Fibroblast of pulmonary artery (primary cell): ENCODE data around the gene KRTAP1-3.
"Not testable (repeated sequence)": the region's sequence is repeated elsewhere in the genome, so short reads cannot be mapped to it uniquely, and the experiment has no call there.

Experiments
- DNase-seq: peaks from one replicate; pipeline ENCODE4 v3.0.0-alpha.2; 2010; ENCODE audit warnings: low read depth
- H3K4me3 ChIP-seq: replicated peaks from 2 replicates; pipeline ENCODE4 v1.5.1; 2011; ENCODE audit warnings: low read depth, mild to moderate bottlenecking, control low read depth, low read length, moderate library complexity
- CTCF ChIP-seq: IDR thresholded peaks from 2 replicates; pipeline ENCODE4 v1.5.1; 2011; ENCODE audit warnings: mild to moderate bottlenecking, control low read depth, low read length, inconsistent platforms; ENCODE audit errors: missing control alignments

Gene KRTAP1-3

GRCh38 chr17:41034346-41034935 lies at the start of gene KRTAP1-3:
TSS of gene KRTAP1-3 (minus strand) at chr17:41034874. CDS start at chr17:41034821, 53 bp downstream.
- not testable (repeated sequence) for H3K4me3 ChIP-seq, DNase-seq

GRCh38 chr17:41084100-41084856 lies 49.6 kb upstream of the KRTAP1-3 start, which contains the start of gene KRTAP4-7:
TSS of gene KRTAP4-7 (plus strand) at chr17:41084150. CDS start at chr17:41084207, 57 bp downstream.
- not testable (repeated sequence) for DNase-seq, H3K4me3 ChIP-seq

- not testable (repeated sequence) for DNase-seq, H3K4me3 ChIP-seq
Observed at GRCh38 chr17:41083427-41083826, 48.8 kb upstream of the KRTAP1-3 start.

GRCh38 chr17:41082626-41083025 lies 48.0 kb upstream of the KRTAP1-3 start:
- no peak for TF ChIP-seq CTCF
- no peak for DNase-seq
- H3K4me3 ChIP-seq: no peak overlapping the region

- DNase-seq: no peak
- no peak overlapping the region for H3K4me3 ChIP-seq
- no peak for TF ChIP-seq CTCF
Observed at GRCh38 chr17:41076788-41077187, 42.1 kb upstream of the KRTAP1-3 start.

- no peak for TF ChIP-seq CTCF
- no peak for DNase-seq
- H3K4me3 ChIP-seq: no peak overlapping the region
Observed at GRCh38 chr17:41073676-41074075, 39.0 kb upstream of the KRTAP1-3 start.

GRCh38 chr17:41071606-41072360 lies 37.1 kb upstream of the KRTAP1-3 start:
- TF ChIP-seq CTCF: no peak
- DNase-seq: no peak
- no peak overlapping the region for H3K4me3 ChIP-seq

GRCh38 chr17:41069031-41069430 lies 34.4 kb upstream of the KRTAP1-3 start:
- H3K4me3 ChIP-seq: no peak overlapping the region
- DNase-seq: no peak
- TF ChIP-seq CTCF: no peak
